ENCODE measurements around the gene IL13RA2. TPM values are rescaled to one million over a fixed set of nuclear protein-coding genes. Genes with fewer than 3 reads are reported as not detected.

Gene IL13RA2
- total and polyA plus RNA-seq, 2 of the 4 experiments (the other 2 are of a cell fraction), result under 0.01 to 0.14 TPM

- ChIA-PET CTCF (interaction anchor here (0.7 kb wide), 1 partner anchor 307 kb away, joined by 3 read pairs; no protein-coding TSS in a partner anchor), POLR2A (ENCODE audit: unreplicated experiment) (no interaction called here)
- no peak overlapping the region for H2AK9ac ChIP-seq (replicated peaks; ENCODE audit: low read depth, low read length, poor library complexity)
- no peak overlapping the region for H4K5ac ChIP-seq (ENCODE audit: low read depth, low read length)
- H3K18ac ChIP-seq (ENCODE audit: low read depth, low read length), result peak overlapping the region; percentile 13; the same call in 1 of the 2 replicates
- dilution Hi-C loops (cut with HindIII; ENCODE audit: low sequenced_read_pairs, unreplicated experiment) (no loop called here), intact Hi-C loops (cut with micrococcal nuclease) (loop anchor here (5.0 kb wide), 1 partner anchor 108 kb away; no protein-coding TSS in a partner anchor), in situ Hi-C loops (cut with MboI; ENCODE audit: low sequenced_read_pairs) (no loop called here)
- H3K27ac ChIP-seq (ENCODE audit: insufficient read depth, low read length), result no peak overlapping the region
- no peak overlapping the region for H2BK15ac ChIP-seq (ENCODE audit: low read depth, low read length)
- no peaks in the 10 kb centered on the region; the same call in 1 of the 2 replicates for H3K4me1 ChIP-seq (ENCODE audit: control insufficient read depth, insufficient read depth, low read length)
- H2BK120ac ChIP-seq (ENCODE audit: low read depth, low read length), result peak overlapping the region; percentile 49; the same call in 1 of the 2 replicates
- H3K23ac ChIP-seq (ENCODE audit: low read depth, low read length), result no peak overlapping the region
- no peaks in the 10 kb centered on the region for H4K20me1 ChIP-seq (ENCODE audit: insufficient read depth, low read length)
- DNase-seq (no peak), ATAC-seq (ENCODE audit: low read depth) (no peak)
- no CpG with 5 or more reads among the region's 2 CpGs for WGBS, 2 experiments (ENCODE audit: extremely low coverage in 2 of 2, insufficient read length in 1 of 2)
- no peak overlapping the region for H2BK20ac ChIP-seq (ENCODE audit: low read depth, low read length)
- no peak overlapping the region for H4K91ac ChIP-seq (ENCODE audit: insufficient read depth, low read depth, low read length)
- no peaks in the 10 kb centered on the region for H3K9me3 ChIP-seq (ENCODE audit: control insufficient read depth, insufficient read depth, low read length)
- H4K8ac ChIP-seq (ENCODE audit: low read depth in 2 of 2, low read length in 2 of 2), result 0 out of 4 replicates have a peak overlapping the region, but pooled peaks of 1 of the 2 experiments have one; percentile 33
- H2BK5ac ChIP-seq (ENCODE audit: low read depth, low read length, poor library complexity, severe bottlenecking), result no peak overlapping the region
- H2AFZ ChIP-seq (replicated peaks; ENCODE audit: low read length, poor library complexity), result no peak overlapping the region
- no peaks in the 10 kb centered on the region for H3K36me3 ChIP-seq (ENCODE audit: control insufficient read depth, insufficient read depth, low read length)
- no peaks in the 10 kb centered on the region for H3K9me1 ChIP-seq (ENCODE audit: insufficient read depth, low read length)
- H3K79me1 ChIP-seq (ENCODE audit: low read depth in 1 of 2, low read length in 2 of 2), result no peaks in the 10 kb centered on the region
- H3K56ac ChIP-seq (ENCODE audit: extremely low read depth, insufficient read depth, low read length), result no peak overlapping the region
- no TSS peak for BruUV-seq (replicated peaks)
- no peaks in the 10 kb centered on the region for H3K27me3 ChIP-seq (ENCODE audit: control insufficient read depth, insufficient read depth, low read length)
- no peak overlapping the region for H2AK5ac ChIP-seq (ENCODE audit: low read depth, low read length)
- no peak overlapping the region for H3K9ac ChIP-seq (ENCODE audit: low read depth, low read length)
- H3K14ac ChIP-seq (replicated peaks; ENCODE audit: low read depth, low read length), result no peak overlapping the region
- H3K4me2 ChIP-seq (ENCODE audit: low read depth, low read length), result no peak overlapping the region
- TF ChIP-seq POLR2A (IDR thresholded peaks at IDR 0.05; ENCODE audit: low read depth, low read length), result no peak
- TF ChIP-seq BHLHE40 (IDR thresholded peaks at IDR 0.05; ENCODE audit: low read depth, low read length), result no peak
- TF ChIP-seq, protein P1, sequence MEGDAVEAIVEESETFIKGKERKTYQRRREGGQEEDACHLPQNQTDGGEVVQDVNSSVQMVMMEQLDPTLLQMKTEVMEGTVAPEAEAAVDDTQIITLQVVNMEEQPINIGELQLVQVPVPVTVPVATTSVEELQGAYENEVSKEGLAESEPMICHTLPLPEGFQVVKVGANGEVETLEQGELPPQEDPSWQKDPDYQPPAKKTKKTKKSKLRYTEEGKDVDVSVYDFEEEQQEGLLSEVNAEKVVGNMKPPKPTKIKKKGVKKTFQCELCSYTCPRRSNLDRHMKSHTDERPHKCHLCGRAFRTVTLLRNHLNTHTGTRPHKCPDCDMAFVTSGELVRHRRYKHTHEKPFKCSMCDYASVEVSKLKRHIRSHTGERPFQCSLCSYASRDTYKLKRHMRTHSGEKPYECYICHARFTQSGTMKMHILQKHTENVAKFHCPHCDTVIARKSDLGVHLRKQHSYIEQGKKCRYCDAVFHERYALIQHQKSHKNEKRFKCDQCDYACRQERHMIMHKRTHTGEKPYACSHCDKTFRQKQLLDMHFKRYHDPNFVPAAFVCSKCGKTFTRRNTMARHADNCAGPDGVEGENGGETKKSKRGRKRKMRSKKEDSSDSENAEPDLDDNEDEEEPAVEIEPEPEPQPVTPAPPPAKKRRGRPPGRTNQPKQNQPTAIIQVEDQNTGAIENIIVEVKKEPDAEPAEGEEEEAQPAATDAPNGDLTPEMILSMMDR (conservative IDR thresholded peaks at IDR 0.05; ENCODE audit: low read depth, low read length), result no peak
- TF ChIP-seq MAZ (IDR thresholded peaks at IDR 0.05; ENCODE audit: borderline replicate concordance, low read depth, low read length), result no peak
- no peak for TF ChIP-seq ELK1 (IDR thresholded peaks at IDR 0.05; ENCODE audit: borderline replicate concordance, low read depth, low read length)
- no peak for TF ChIP-seq RAD21 (IDR thresholded peaks at IDR 0.05; ENCODE audit: low read length)
- TF ChIP-seq FOS (IDR thresholded peaks at IDR 0.05; ENCODE audit: low read depth, low read length), result no peak
- no peak for TF ChIP-seq CEBPB (IDR thresholded peaks at IDR 0.05; ENCODE audit: low read depth, low read length)
- no peak for TF ChIP-seq MXI1 (IDR thresholded peaks at IDR 0.05; ENCODE audit: borderline replicate concordance, low read depth, low read length)
- TF ChIP-seq CHD1 (IDR thresholded peaks at IDR 0.05; ENCODE audit: low read depth, low read length), result no peak
- TF ChIP-seq RCOR1 (IDR thresholded peaks at IDR 0.05; ENCODE audit: insufficient replicate concordance, low read length), result no peak
- no peak overlapping the region for H3K4me3 ChIP-seq (ENCODE audit: insufficient read depth, low read depth, low read length)
- no peak overlapping the region for H3K4ac ChIP-seq (ENCODE audit: low read depth, low read length)
These were observed 1.5 kb upstream of the IL13RA2 start for GRCh38 chrX:115018944-115019343.
